Stimulated activated naive CD8-positive, alpha-beta T cell treated with anti-CD3 and anti-CD28 coated beads, Interleukin-15, Interleukin-2, amounts not matched to agents 100 ng/mL and 50 ng/mL, for 24 hours (primary cell): ENCODE measurements around the gene CEACAM21.
A peak's percentile ranks its signal among the peaks of the same experiment; 100 is the strongest.

Experiments
- H3K27ac Mint-ChIP-seq: one replicate; pipeline ENCODE4 v1.8.0; 2021; ENCODE audit warnings: mild to moderate bottlenecking, mixed read lengths
- H3K27me3 Mint-ChIP-seq: one replicate; pipeline ENCODE4 v1.8.0; 2021; ENCODE audit warnings: mixed read lengths
- H3K36me3 Mint-ChIP-seq: one replicate; pipeline ENCODE4 v1.8.0; 2021; ENCODE audit warnings: low read depth, mixed read lengths
- H3K4me1 Mint-ChIP-seq: one replicate; pipeline ENCODE4 v1.8.0; 2021; ENCODE audit warnings: low read depth, mixed read lengths
- H3K4me3 Mint-ChIP-seq: one replicate; pipeline ENCODE4 v1.8.0; 2021; ENCODE audit warnings: mild to moderate bottlenecking, mixed read lengths
- H3K9me3 Mint-ChIP-seq: one replicate; pipeline ENCODE4 v1.8.0; 2021; ENCODE audit warnings: mixed read lengths

Gene CEACAM21

GRCh38 chr19:41575998-41576397, at the start of gene CEACAM21:
Gene CEACAM21 (plus strand): TSS chr19:41576166. CDS start chr19:41576275, 109 bp downstream.
- peaks cover 8% of the 10 kb centered on the region for H3K9me3 Mint-ChIP-seq
- H3K4me3 Mint-ChIP-seq, result peak within 1 kb of the TSS; percentile 79
- no peaks in the 10 kb centered on the region for H3K27me3 Mint-ChIP-seq
- H3K4me1 Mint-ChIP-seq, result peaks cover 24% of the 10 kb centered on the region
- peak within 1 kb of the TSS; percentile 79 for H3K27ac Mint-ChIP-seq
- peaks cover 30% of the 10 kb centered on the region for H3K36me3 Mint-ChIP-seq

DNA sequence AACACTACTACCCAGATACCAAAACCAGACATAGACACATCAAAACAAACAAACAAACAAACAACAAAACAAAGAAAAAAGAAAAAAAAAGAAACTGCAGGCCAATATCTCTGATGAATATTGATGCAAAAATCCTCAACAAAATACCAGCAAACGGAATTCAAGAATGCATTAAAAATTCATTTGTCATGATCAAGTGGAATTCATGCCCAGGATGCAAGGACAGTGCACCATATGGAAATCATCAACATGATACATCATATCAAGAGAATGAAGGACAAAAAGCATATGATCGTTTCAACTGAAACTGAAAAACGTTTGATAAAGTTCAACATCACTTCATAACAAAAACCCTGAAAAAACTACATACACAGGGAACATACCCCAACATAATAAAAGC, 48.9 kb upstream of the CEACAM21 start:
- H3K4me3 Mint-ChIP-seq, result no peak overlapping the region
- peaks cover 12% of the 10 kb centered on the region for H3K9me3 Mint-ChIP-seq
- H3K27me3 Mint-ChIP-seq, result peaks cover 23% of the 10 kb centered on the region
- peaks cover 42% of the 10 kb centered on the region for H3K4me1 Mint-ChIP-seq
- H3K36me3 Mint-ChIP-seq, result peaks cover 9% of the 10 kb centered on the region
- H3K27ac Mint-ChIP-seq, result no peak overlapping the region

- Mint-ChIP-seq H3K36me3 (peaks cover 11% of the 10 kb centered on the region), H3K4me1 (peaks cover 36% of the 10 kb centered on the region), H3K9me3 (peaks cover 12% of the 10 kb centered on the region), H3K27me3 (peaks cover 23% of the 10 kb centered on the region), H3K4me3 (no peak overlapping the region), H3K27ac (no peak overlapping the region)
Observed at GRCh38 chr19:41528106-41528505, 47.9 kb upstream of the CEACAM21 start.

DNA sequence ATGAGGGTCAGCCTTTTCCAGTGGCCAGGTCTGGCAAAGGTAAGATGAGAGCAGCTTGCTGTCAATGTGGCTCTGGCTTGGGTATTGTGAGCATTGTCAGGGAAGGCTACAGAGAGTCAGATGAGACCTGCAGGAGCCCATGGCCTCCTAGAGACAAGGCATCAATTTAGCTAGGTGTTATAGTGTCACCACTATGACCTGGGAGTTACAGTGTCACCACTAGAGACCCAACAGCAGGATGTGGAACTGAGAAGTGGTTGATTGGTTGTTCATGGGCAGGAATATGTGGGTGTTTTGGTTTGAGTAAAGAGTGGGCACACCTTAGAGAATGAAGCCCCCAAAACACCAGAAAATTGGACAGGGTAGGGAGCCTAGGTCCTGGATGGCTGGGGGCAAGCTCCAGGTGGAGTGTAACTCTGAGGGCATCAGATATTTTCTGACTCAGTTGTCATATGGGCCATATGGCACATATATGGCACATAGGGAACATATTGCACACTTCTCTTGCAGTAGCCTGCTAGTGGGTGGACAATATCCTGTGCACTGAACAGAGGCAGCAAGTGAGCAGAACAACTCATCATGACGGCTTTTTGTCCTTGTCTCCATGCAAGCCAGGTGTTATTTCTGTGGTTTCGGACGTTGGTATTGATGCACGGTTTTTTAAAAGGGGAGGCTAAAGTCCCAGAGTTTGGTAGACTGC, 46.3 kb upstream of the CEACAM21 start:
- Mint-ChIP-seq H3K4me1 (peaks cover 50% of the 10 kb centered on the region), H3K4me3 (no peak overlapping the region), H3K9me3 (peaks cover 12% of the 10 kb centered on the region), H3K27ac (no peak overlapping the region), H3K27me3 (peaks cover 23% of the 10 kb centered on the region), H3K36me3 (peaks cover 12% of the 10 kb centered on the region)

DNA sequence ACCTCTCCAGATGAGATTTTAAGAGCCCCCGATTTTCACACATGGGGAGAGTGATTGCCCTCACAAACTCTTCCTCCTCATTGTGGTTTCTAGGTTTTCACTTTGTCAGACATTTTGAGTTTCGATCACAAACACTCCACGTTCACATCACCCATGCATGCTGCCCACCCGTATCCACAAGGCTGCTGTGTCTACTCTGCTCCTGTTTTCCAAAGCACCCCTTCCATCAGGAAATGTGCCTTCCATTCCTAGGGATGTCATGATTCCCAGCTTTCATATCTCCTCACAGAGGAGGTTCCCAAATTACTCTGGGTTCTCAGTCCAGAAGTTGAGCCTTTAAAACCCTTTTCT, 45.8 kb upstream of the CEACAM21 start:
- Mint-ChIP-seq H3K27ac (no peak overlapping the region), H3K9me3 (peaks cover 12% of the 10 kb centered on the region), H3K36me3 (peaks cover 12% of the 10 kb centered on the region), H3K4me1 (peaks cover 56% of the 10 kb centered on the region), H3K4me3 (peak overlapping the region; percentile 70), H3K27me3 (peaks cover 23% of the 10 kb centered on the region)

DNA sequence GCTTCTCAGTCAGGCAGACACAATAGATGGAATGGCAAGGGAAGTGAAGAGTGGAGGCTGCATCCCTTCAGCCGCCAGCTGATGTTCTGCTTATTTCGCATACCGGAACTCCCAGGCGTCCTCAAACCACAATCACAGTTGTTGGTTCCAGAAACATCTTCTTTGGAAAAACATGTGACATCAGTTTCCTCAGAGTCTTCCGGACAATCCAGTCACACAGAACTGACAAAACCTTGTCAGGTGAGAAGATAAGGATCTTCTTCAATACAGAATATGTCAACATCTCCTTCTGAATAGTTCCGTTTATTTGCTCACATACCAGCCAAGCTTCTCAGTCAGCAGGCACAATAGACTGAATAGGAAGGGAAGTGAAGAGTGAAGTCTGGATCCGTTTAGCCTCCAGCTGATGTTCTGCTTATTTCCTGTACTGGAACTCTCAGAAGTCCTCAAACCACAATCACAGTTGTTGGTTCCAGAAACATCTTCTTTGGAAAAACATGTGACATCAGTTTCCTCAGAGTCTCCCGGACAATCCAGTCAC, 45.1 kb upstream of the CEACAM21 start:
- peak overlapping the region; percentile 70 for H3K4me3 Mint-ChIP-seq
- peaks cover 12% of the 10 kb centered on the region for H3K9me3 Mint-ChIP-seq
- peak overlapping the region; percentile 67 for H3K27ac Mint-ChIP-seq
- H3K36me3 Mint-ChIP-seq, result peaks cover 12% of the 10 kb centered on the region
- H3K27me3 Mint-ChIP-seq, result peaks cover 23% of the 10 kb centered on the region
- H3K4me1 Mint-ChIP-seq, result peaks cover 62% of the 10 kb centered on the region

- Mint-ChIP-seq H3K27ac (peak overlapping the region; percentile 67), H3K27me3 (peaks cover 15% of the 10 kb centered on the region), H3K4me1 (peaks cover 70% of the 10 kb centered on the region), H3K36me3 (peaks cover 12% of the 10 kb centered on the region), H3K9me3 (peaks cover 12% of the 10 kb centered on the region), H3K4me3 (peak overlapping the region; percentile 70)
Observed at GRCh38 chr19:41531438-41532311, 44.3 kb upstream of the CEACAM21 start.

DNA sequence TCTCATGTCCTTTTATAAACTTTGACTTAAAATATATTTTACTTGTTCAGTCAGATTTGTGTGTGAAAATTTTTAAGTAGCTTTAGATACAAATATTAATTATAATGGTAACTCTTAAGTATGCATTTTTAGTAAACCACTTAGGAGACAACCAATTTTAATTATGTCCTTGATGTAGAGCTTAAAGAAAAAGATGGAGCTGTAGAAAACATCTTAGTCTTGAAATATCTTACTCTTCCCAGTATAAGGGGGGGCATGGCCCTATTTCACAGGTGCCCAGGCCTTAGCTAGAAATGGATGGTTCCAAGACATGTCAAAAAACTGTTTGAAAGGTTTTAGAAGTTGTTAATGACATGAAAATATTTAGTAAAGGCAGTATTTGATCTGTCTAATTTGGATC, 43.4 kb upstream of the CEACAM21 start:
- Mint-ChIP-seq H3K36me3 (peaks cover 12% of the 10 kb centered on the region), H3K4me1 (peaks cover 77% of the 10 kb centered on the region), H3K4me3 (peak overlapping the region; percentile 71), H3K9me3 (peaks cover 12% of the 10 kb centered on the region), H3K27me3 (peaks cover 7% of the 10 kb centered on the region), H3K27ac (no peak overlapping the region)

DNA sequence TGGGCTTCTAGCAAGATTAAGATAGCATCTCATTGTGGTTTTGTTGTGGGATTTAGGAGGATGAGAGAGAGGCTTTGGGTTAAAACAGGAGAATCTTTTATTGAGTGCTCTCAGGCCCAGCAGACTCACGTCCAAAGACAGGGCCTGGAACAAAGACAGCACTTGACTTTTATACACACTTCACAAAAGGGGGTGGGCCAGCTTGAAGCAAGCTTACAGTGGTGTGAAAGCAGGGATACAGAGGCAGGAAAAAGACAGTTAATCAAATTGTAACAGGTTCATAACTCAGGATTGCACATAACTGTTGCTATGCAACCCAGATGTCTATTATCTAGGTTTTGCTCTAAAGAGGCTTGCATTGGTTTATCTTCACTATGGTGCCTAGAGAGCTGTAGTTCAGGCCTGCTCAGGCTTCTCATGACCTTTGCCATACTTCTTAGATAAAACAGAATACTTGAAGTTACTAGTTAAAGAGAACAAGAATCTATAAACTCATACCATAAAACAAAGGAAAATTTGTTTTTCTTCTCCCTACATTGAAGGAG, 42.2 kb upstream of the CEACAM21 start:
- Mint-ChIP-seq H3K4me1 (peaks cover 77% of the 10 kb centered on the region), H3K9me3 (peaks cover 12% of the 10 kb centered on the region), H3K27ac (peak overlapping the region; percentile 89), H3K36me3 (peaks cover 12% of the 10 kb centered on the region), H3K4me3 (peak overlapping the region; percentile 71), H3K27me3 (peaks cover 4% of the 10 kb centered on the region)

DNA sequence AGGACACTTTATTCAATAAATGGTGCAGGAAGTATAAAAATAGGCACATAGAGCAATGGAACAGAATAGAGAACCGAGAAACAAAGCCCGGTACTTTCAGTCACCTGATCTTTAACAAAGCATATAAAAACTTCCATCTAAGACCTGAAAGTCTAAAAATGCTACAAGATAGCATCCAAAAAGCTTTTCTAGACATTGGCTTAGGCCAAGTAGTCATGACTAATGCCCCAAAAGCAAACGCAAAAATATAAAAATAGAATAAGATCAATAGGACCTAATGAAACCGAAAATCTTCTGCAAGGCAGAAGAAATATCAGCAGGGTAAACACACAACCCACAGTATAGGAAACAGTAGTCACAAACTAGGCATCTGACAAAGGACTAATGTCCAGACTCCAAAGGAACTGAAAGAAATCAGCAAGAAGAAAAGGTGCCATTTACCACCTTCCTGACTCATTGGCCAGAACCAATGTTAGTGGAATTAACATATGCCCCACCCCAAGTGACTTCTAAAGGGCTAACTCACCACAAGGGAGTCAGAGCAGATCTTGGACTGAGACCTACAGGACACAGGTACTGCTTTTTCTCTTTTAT, 40.8 kb upstream of the CEACAM21 start:
- H3K27ac Mint-ChIP-seq, result peak overlapping the region; percentile 86
- peaks cover 7% of the 10 kb centered on the region for H3K9me3 Mint-ChIP-seq
- peaks cover 70% of the 10 kb centered on the region for H3K4me1 Mint-ChIP-seq
- H3K4me3 Mint-ChIP-seq, result peak overlapping the region; percentile 75
- H3K27me3 Mint-ChIP-seq, result peaks cover 4% of the 10 kb centered on the region
- peaks cover 12% of the 10 kb centered on the region for H3K36me3 Mint-ChIP-seq

GRCh38 chr19:41537789-41538188, 38.2 kb upstream of the CEACAM21 start:
- Mint-ChIP-seq H3K27ac (peak overlapping the region; percentile 10), H3K27me3 (no peaks in the 10 kb centered on the region), H3K4me3 (no peak overlapping the region), H3K9me3 (no peaks in the 10 kb centered on the region), H3K36me3 (peaks cover 3% of the 10 kb centered on the region), H3K4me1 (peaks cover 63% of the 10 kb centered on the region)

- H3K4me1 Mint-ChIP-seq, result peaks cover 65% of the 10 kb centered on the region
- no peaks in the 10 kb centered on the region for H3K9me3 Mint-ChIP-seq
- H3K4me3 Mint-ChIP-seq, result no peak overlapping the region
- no peaks in the 10 kb centered on the region for H3K27me3 Mint-ChIP-seq
- peak overlapping the region; percentile 67 for H3K27ac Mint-ChIP-seq
- no peaks in the 10 kb centered on the region for H3K36me3 Mint-ChIP-seq
Observed at GRCh38 chr19:41540041-41540695, 35.8 kb upstream of the CEACAM21 start.

DNA sequence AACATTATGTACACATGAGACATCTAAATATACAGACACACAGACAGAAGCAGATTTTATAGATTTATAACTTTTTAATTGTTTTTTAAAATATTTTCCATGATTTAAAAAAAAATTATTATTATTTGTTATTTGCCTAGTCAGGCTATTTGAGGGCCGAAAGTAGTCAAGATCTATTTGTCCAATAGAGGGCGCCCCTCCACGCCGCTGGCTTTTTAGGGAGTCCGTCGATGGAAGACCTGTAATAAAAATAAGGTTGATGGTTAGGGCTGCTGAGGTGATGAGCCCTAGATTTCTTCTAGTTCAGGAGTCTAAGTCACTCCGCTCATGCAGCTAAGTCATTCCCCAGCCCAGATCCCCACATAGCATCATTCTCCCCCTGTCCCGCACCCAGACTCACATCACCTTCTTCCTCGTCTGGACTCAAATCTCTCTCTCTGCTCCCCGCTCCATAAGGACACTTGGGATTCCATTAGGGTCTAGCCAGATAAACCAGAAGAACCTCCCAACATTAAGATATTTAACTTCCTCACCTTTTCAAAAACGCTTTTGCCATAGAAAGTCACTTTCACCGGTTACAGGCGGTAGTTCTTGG, 33.9 kb upstream of the CEACAM21 start:
- Mint-ChIP-seq H3K4me3 (peak overlapping the region; percentile 58), H3K36me3 (no peaks in the 10 kb centered on the region), H3K27me3 (no peaks in the 10 kb centered on the region), H3K27ac (peak overlapping the region; percentile 90), H3K9me3 (no peaks in the 10 kb centered on the region), H3K4me1 (peaks cover 65% of the 10 kb centered on the region)

- Mint-ChIP-seq H3K27me3 (no peaks in the 10 kb centered on the region), H3K27ac (peak overlapping the region; percentile 90), H3K36me3 (no peaks in the 10 kb centered on the region), H3K9me3 (no peaks in the 10 kb centered on the region), H3K4me1 (peaks cover 68% of the 10 kb centered on the region), H3K4me3 (no peak overlapping the region)
Observed at GRCh38 chr19:41542622-41543021, 33.3 kb upstream of the CEACAM21 start.
